HEK293T (cell line): ENCODE results near the gene NF1.

ENCODE experiments used
- ARNT ChIP-seq: fragments of 450-650 bp; IDR thresholded peaks from 2 replicates; pipeline ENCODE4 v1.6.1; 2017; ENCODE audit warnings: mild to moderate bottlenecking
- ELF4 ChIP-seq: fragments of 450-650 bp; IDR thresholded peaks from 2 replicates; pipeline ENCODE4 v1.6.1; 2017; ENCODE audit warnings: antibody characterized with exemption
- FOXA1 ChIP-seq: fragments of 450-650 bp; IDR thresholded peaks from 2 replicates; pipeline ENCODE4 v1.6.1; 2016; ENCODE audit warnings: mild to moderate bottlenecking
- FOXK2 ChIP-seq: fragments of 450-650 bp; IDR thresholded peaks from 2 replicates; pipeline ENCODE4 v1.6.1; 2016; ENCODE audit warnings: mild to moderate bottlenecking
- FOXM1 ChIP-seq: fragments of 450-650 bp; IDR thresholded peaks from 2 replicates; pipeline ENCODE4 v1.6.1; 2017; ENCODE audit warnings: mild to moderate bottlenecking, borderline replicate concordance
- HDGF ChIP-seq: fragments of 450-650 bp; IDR thresholded peaks from 2 replicates; pipeline ENCODE4 v1.6.1; 2017; ENCODE audit warnings: antibody characterized with exemption, borderline replicate concordance
- L3MBTL2 ChIP-seq: fragments of 450-650 bp; conservative IDR thresholded peaks from 2 replicates; pipeline ENCODE4 v1.6.1; 2016; ENCODE audit warnings: mild to moderate bottlenecking
- LEF1 ChIP-seq: fragments of 450-650 bp; IDR thresholded peaks from 2 replicates; pipeline ENCODE4 v1.6.1; 2017; ENCODE audit warnings: mild to moderate bottlenecking, borderline replicate concordance
- NFRKB ChIP-seq: fragments of 450-650 bp; IDR thresholded peaks from 2 replicates; pipeline ENCODE4 v1.6.1; 2016; ENCODE audit warnings: mild to moderate bottlenecking, moderate library complexity
- PKNOX1 ChIP-seq: fragments of 450-650 bp; IDR thresholded peaks from 2 replicates; pipeline ENCODE4 v1.6.1; 2016
- SP1 ChIP-seq: fragments of 450-650 bp; IDR thresholded peaks from 2 replicates; pipeline ENCODE4 v1.6.1; 2017
- SUZ12 ChIP-seq: fragments of 450-650 bp; IDR thresholded peaks from 2 replicates; pipeline ENCODE4 v1.6.1; 2016; ENCODE audit warnings: mild to moderate bottlenecking
- TARDBP ChIP-seq: fragments of 450-650 bp; IDR thresholded peaks from 2 replicates; pipeline ENCODE4 v1.6.1; 2016

DNA sequence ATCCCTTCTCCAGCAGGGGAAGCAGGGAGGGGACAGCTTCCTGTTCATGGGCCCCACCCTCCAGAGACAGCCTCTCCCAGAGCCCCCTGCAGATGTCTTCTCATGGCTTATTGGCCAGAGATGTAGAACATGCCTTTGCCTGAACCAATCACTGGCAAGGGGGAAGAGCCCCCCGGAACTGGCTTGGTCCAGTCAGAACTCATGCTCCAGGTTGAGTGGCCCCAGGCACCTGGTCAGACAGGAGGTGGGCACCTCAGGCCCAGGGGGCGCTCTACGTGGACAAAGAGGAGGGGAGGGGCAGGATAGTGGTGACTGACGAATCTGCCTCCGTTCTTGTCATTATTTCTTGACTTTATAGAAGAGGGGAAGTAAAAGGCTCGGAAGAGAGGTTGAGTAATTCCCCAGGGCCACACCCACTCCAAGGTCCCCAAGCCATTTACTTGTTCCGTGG, 320.3 kb downstream of the NF1 start:
- TF ChIP-seq PKNOX1 (no peak), ELF4 (no peak), SP1 (no peak), NFRKB (no peak), SUZ12 (no peak), FOXA1 (no peak), HDGF (no peak), FOXK2 (no peak), FOXM1 (no peak), TARDBP (no peak), LEF1 (no peak), ARNT (no peak), L3MBTL2 (no peak)
